Measurements from ENCODE around the gene CAMSAP2. TPM values are rescaled to one million over a fixed set of nuclear protein-coding genes. Genes with fewer than 3 reads are reported as not detected.

The CAMSAP2 gene
- total RNA-seq, 1 experiment from 2014 or later: 20.7 TPM

DNA sequence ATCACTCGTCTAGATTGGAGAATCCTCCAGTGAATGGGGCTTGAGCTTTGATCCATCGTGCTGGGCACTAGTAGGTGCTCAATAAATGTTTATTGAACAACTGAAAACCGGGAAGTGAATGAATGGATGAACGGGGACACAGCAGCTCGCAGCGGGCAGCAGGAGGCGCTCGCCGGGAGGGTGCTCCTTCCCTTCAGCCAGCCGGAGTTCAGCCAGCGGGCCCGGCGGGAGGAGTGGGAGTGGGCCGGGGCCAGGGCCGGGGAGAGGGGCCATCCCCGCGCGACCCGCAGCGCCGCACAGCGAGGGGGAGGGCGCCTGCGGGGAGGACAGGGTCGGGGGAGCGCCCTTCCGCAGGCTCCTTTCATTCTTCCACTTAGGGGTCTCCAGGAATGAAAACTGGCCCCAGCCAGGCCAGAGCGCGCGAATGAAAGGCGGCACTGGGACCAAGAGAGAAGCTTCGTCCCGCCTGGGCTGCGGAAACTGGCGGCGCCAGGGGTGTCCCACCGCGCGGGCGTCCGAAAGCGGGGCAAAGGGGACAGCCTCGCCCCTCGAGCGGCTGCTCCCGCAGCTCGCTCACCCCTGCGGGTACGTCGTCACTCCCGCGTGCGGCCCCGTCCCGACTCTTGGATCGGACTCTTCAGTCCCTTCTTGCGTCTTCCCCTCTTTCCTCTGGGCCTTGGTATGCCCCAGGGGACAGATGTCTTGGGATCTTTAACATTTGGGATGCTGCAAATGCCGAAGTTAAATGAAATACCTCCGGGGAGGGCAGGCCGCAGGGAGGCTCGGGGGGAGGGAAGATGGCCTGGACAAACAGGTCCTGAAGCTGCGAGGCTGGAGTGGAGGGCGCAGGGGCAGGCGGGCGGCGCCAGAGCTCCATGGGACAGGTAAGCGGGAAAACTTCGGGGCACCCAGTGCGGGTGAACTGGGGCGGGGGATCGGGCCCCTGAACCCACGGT lies 152.4 kb downstream of the CAMSAP2 start (continued):
- TF ChIP-seq GABPB1 (CRISPR knock-in tag; IDR thresholded peaks at IDR 0.05) (peak; percentile 40; the same call in 1 of the 2 replicates), ATF1 (CRISPR knock-in tag; IDR thresholded peaks at IDR 0.05) (no peak), SP1 (CRISPR knock-in tag; conservative IDR thresholded peaks at IDR 0.05) (peak; percentile 48; the same call in 1 of the 2 replicates)
- TF ChIP-seq, protein P1, sequence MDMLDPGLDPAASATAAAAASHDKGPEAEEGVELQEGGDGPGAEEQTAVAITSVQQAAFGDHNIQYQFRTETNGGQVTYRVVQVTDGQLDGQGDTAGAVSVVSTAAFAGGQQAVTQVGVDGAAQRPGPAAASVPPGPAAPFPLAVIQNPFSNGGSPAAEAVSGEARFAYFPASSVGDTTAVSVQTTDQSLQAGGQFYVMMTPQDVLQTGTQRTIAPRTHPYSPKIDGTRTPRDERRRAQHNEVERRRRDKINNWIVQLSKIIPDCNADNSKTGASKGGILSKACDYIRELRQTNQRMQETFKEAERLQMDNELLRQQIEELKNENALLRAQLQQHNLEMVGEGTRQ (CRISPR knock-in tag; IDR thresholded peaks at IDR 0.05): 0 out of 2 replicates have a peak, but pooled peaks have one; percentile 11

DNA sequence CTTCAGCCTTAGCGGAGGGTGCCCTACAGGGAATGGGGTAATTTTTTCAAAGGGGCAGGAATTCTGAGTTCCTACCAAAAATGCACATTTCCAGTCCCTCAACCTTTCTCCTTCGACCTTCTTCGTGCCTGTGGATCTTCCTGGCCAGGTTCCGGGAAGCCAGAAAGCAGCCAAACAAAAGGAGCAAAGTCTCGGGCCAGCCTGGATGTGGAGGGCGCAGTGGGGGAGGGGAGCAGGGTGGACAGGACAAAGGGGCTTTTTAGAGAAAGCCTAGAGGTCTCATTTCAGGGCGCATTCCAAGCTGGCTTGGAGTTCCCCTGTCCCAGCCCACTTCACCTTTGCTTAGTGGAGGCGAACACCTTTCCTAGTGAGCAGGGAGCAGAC lies 153.1 kb downstream of the CAMSAP2 start:
- peaks cover 3% of the 10 kb centered on the region; the same call in 1 of the 2 replicates for H3K27me3 Mint-ChIP-seq (ENCODE audit: low read depth)
- H3K27ac Mint-ChIP-seq: peak overlapping the region; percentile 94
- no peaks in the 10 kb centered on the region for H3K9me3 Mint-ChIP-seq
- ChIA-PET CTCF (interaction anchor here (0.6 to 4.1 kb wide), 10 partner anchors 14 to 270 kb away, joined by 3 to 19 read pairs (median 7); partner anchors contain the start of genes DDX59 and GPR25), POLR2A (interaction anchor here (0.6 to 1.7 kb wide), 2 partner anchors 18 to 106 kb away, joined by 3 to 8 read pairs; no protein-coding TSS in a partner anchor)
- peak overlapping the region; percentile 88 for H3K4me3 Mint-ChIP-seq
- ATAC-seq: peak; percentile 46
- peaks cover 74% of the 10 kb centered on the region for H3K4me1 Mint-ChIP-seq
- TF ChIP-seq, protein P2, sequence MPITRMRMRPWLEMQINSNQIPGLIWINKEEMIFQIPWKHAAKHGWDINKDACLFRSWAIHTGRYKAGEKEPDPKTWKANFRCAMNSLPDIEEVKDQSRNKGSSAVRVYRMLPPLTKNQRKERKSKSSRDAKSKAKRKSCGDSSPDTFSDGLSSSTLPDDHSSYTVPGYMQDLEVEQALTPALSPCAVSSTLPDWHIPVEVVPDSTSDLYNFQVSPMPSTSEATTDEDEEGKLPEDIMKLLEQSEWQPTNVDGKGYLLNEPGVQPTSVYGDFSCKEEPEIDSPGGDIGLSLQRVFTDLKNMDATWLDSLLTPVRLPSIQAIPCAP (CRISPR knock-in tag; IDR thresholded peaks at IDR 0.05): 0 out of 2 replicates have a peak, but pooled peaks have one; percentile 29
- TF ChIP-seq, protein P3, sequence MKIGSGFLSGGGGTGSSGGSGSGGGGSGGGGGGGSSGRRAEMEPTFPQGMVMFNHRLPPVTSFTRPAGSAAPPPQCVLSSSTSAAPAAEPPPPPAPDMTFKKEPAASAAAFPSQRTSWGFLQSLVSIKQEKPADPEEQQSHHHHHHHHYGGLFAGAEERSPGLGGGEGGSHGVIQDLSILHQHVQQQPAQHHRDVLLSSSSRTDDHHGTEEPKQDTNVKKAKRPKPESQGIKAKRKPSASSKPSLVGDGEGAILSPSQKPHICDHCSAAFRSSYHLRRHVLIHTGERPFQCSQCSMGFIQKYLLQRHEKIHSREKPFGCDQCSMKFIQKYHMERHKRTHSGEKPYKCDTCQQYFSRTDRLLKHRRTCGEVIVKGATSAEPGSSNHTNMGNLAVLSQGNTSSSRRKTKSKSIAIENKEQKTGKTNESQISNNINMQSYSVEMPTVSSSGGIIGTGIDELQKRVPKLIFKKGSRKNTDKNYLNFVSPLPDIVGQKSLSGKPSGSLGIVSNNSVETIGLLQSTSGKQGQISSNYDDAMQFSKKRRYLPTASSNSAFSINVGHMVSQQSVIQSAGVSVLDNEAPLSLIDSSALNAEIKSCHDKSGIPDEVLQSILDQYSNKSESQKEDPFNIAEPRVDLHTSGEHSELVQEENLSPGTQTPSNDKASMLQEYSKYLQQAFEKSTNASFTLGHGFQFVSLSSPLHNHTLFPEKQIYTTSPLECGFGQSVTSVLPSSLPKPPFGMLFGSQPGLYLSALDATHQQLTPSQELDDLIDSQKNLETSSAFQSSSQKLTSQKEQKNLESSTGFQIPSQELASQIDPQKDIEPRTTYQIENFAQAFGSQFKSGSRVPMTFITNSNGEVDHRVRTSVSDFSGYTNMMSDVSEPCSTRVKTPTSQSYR (CRISPR knock-in tag; IDR thresholded peaks at IDR 0.05): 0 out of 2 replicates have a peak, but pooled peaks have one; percentile 53
- TF ChIP-seq, protein P4, sequence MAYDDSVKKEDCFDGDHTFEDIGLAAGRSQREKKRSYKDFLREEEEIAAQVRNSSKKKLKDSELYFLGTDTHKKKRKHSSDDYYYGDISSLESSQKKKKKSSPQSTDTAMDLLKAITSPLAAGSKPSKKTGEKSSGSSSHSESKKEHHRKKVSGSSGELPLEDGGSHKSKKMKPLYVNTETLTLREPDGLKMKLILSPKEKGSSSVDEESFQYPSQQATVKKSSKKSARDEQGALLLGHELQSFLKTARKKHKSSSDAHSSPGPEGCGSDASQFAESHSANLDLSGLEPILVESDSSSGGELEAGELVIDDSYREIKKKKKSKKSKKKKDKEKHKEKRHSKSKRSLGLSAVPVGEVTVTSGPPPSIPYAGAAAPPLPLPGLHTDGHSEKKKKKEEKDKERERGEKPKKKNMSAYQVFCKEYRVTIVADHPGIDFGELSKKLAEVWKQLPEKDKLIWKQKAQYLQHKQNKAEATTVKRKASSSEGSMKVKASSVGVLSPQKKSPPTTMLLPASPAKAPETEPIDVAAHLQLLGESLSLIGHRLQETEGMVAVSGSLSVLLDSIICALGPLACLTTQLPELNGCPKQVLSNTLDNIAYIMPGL (CRISPR knock-in tag; IDR thresholded peaks at IDR 0.05): no peak
- TF ChIP-seq ZNF232 (CRISPR knock-in tag; IDR thresholded peaks at IDR 0.05): no peak
- TF ChIP-seq CBFB (CRISPR knock-in tag; IDR thresholded peaks at IDR 0.05; ENCODE audit: low read depth): no peak
- peak; percentile 70; the same call in 1 of the 2 replicates for TF ChIP-seq ETV6 (CRISPR knock-in tag; IDR thresholded peaks at IDR 0.05)
- TF ChIP-seq, protein P5, sequence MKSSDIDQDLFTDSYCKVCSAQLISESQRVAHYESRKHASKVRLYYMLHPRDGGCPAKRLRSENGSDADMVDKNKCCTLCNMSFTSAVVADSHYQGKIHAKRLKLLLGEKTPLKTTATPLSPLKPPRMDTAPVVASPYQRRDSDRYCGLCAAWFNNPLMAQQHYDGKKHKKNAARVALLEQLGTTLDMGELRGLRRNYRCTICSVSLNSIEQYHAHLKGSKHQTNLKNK (CRISPR knock-in tag; IDR thresholded peaks at IDR 0.05): no peak
- TF ChIP-seq ZNF423 (CRISPR knock-in tag; IDR thresholded peaks at IDR 0.05): peak; percentile 17; the same call in 1 of the 2 replicates
- TF ChIP-seq SMAD3 (CRISPR knock-in tag; IDR thresholded peaks at IDR 0.05; ENCODE audit: borderline replicate concordance): 0 out of 2 replicates have a peak, but pooled peaks have one; percentile 10
- peak; percentile 76 for DNase-seq (ENCODE audit: low spot score)
- no peaks in the 10 kb centered on the region for H3K36me3 Mint-ChIP-seq

DNA sequence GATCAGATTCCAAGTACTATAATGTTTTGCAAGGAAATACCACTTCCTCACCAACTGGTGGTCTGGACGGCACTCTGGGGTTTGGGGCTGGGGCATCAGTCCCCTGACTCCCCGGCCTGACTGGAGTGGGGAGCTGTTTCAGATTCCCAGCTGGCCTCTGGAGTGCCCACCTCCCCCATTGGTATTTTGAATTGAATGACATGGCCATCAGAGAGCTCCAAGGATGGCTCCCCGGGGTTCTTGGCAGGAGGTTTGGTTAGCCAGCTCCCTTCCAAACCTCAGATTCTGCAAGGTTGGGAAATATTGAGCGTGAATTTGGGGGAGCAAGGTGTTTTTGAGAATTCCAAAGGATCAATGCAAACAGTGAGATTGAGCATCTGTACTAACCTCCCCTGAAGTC lies 153.9 kb downstream of the CAMSAP2 start:
- peak overlapping the region; percentile 88 for H3K4me3 Mint-ChIP-seq
- no peak for ATAC-seq
- H3K36me3 Mint-ChIP-seq: no peaks in the 10 kb centered on the region
- H3K9me3 Mint-ChIP-seq: no peaks in the 10 kb centered on the region
- DNase-seq (ENCODE audit: low spot score): no peak
- peaks cover 74% of the 10 kb centered on the region for H3K4me1 Mint-ChIP-seq
- POLR2A ChIA-PET: interaction anchor here (0.6 to 1.7 kb wide), 4 partner anchors 13 to 172 kb away, joined by 3 to 8 read pairs (median 4); no protein-coding TSS in a partner anchor
- peaks cover 3% of the 10 kb centered on the region; the same call in 1 of the 2 replicates for H3K27me3 Mint-ChIP-seq (ENCODE audit: low read depth)
- peak; percentile 76 for TF ChIP-seq ZNF423 (CRISPR knock-in tag; IDR thresholded peaks at IDR 0.05)
- TF ChIP-seq OVOL2 (CRISPR knock-in tag; IDR thresholded peaks at IDR 0.05; ENCODE audit: borderline replicate concordance): no peak
- CTCF ChIA-PET: interaction anchor here (1.3 to 4.1 kb wide), 5 partner anchors 19 to 271 kb away, joined by 5 to 19 read pairs (median 14); partner anchors contain the start of gene GPR25
- peak overlapping the region; percentile 94 for H3K27ac Mint-ChIP-seq
